CD4-positive, alpha-beta T cell treated with Interleukin-4 for 1 hour (primary cell): ENCODE results near the gene BORCS5.
"Not testable (repeated sequence)": the region's sequence is repeated elsewhere in the genome, so short reads cannot be mapped to it uniquely, and the experiment has no call there.

ENCODE experiments used
- DNase-seq, 2 donors: peaks; one replicate each; pipeline ENCODE4 v3.0.0-alpha.2; 2020 to 2022

BORCS5 gene

DNA sequence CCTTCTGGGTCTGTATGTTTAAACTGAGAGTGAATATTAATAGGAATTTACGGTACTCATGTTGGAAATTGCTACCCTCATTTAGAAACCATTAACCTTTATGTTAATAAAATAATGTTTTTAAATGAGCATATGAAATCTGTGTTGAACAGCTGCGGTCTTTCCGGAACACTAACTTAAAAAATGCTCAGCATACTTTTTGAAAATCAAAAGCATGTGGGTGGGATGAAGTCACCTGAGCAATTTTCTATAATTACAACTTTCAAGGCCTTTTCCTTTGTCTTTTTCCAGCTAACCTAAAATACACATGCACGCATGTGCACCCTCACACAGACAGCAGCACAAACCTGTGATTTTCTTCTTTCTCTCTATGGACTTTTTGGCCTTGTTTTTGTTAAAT is 39.8 kb downstream of the BORCS5 start:
- no peak for DNase-seq

DNA sequence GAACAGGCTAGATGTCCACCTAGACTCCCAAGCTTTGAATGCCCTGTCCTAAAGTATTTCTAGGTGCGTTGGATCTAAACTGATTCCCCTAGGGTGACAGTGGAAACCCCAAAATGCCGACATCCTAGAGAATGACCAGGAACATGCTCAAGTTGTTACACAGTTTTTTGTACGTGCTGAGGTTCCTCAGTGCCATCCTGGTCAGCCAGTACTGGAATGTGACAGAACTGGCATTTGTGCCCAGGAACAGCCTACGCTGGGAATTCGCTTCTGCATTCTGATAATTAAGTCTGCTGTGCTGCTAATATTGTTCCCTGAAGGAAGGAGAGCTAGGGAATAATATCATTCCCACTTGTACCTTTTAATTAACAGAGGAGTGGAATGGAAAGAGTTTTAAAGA is 40.3 kb downstream of the BORCS5 start:
- DNase-seq, result no peak

DNA sequence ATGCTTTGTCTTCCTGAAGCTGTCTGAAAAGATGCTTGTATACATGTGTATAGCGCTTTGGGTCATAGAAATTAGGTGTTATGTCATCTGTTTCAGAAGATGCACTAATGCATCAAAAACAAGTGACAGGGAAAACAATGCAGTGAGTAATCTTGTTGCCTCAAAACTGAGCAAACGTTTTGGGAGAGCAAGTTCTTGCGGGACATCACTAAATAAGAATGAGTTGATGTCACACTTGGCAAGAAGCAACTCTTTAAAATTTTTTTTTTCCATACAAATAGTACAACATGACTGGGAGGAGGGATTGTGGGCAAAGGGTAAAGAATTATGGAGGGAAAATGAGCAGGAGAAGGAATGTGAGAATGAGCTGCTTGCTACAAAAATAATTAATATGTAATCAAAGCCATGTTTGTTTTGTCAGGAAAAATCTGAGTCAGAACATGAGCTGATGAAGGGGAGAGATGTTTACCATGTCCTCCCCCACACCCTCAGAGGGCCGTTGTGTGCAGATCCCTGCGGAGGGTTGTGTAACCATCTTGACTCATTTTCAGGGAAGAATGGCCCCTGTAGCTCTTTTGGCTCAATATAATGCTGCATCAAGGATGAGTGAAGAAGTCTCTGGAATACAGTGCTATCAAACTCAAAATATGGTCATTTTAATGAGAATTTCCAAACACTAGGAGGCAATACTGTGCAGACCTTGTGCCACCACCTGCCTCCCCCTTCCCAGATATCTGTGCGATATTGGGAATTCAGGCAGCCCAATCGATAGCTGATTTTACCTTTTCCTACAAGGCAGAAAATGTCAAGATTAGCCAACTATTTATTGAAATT is 41.4 kb downstream of the BORCS5 start:
- DNase-seq, result no peak

DNA sequence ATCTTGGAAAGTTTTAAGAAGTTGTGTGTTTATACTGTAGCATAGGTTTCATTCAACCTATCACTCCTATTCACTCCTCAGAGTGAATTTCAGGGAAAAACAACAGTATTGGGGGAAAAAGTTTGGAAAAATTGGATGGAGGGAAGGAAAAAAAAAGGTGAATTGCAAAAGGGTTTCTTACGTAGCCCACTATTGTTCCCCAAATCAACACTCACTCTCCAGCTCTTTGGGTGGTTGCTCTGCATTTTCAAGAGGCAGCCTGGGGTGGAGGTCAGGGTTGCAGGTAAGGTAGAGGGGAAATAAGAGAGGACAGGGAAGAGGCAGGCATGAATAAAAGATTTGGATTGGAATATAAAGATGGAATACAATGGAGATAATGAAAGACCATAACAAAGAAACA is 42.3 kb downstream of the BORCS5 start:
- DNase-seq, result no peak

DNA sequence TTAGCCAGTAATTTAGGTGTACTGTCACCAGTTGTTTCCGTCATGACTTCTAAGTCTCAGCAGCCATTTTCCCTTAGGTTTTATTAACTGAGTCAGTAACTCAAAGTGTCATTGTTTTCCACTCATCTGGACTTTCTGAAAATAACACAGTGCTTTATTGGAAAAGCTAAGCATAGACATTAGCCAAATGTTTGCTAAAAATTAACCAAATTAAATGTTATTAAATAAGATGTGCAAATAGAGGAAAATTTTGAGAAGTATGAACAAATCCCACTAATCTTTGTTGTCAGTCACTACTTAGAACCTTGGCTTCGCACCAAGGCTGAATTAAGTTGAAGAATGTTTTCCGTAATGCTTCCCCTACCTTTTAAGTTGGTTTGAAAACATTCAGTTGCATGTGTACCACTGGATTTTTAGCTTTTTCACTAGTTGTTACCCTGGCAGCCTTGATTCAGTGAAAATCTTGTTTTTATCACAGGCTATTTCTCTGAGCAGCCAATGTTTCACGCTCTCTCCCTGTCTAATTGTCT is 43.0 kb downstream of the BORCS5 start:
- no peak for DNase-seq

DNA sequence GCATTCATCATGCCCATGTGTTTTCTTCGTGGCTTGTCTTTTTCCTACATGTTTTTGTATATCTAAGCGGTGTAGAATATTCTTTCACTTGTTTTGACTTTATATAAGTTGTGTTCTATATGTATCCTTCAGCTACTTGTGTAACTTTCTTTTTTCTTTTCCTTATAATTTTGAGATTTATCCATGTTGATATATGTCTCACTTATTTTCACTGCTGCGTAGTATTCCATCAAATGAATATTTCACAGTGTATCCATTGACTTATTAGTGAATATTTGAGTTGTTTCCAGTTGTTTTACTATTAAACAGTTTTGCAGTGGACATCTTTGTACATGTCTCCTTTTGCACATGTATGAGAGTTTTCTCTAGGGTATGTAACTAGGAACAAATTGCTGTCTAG is 43.9 kb downstream of the BORCS5 start:
- DNase-seq, result no peak

DNA sequence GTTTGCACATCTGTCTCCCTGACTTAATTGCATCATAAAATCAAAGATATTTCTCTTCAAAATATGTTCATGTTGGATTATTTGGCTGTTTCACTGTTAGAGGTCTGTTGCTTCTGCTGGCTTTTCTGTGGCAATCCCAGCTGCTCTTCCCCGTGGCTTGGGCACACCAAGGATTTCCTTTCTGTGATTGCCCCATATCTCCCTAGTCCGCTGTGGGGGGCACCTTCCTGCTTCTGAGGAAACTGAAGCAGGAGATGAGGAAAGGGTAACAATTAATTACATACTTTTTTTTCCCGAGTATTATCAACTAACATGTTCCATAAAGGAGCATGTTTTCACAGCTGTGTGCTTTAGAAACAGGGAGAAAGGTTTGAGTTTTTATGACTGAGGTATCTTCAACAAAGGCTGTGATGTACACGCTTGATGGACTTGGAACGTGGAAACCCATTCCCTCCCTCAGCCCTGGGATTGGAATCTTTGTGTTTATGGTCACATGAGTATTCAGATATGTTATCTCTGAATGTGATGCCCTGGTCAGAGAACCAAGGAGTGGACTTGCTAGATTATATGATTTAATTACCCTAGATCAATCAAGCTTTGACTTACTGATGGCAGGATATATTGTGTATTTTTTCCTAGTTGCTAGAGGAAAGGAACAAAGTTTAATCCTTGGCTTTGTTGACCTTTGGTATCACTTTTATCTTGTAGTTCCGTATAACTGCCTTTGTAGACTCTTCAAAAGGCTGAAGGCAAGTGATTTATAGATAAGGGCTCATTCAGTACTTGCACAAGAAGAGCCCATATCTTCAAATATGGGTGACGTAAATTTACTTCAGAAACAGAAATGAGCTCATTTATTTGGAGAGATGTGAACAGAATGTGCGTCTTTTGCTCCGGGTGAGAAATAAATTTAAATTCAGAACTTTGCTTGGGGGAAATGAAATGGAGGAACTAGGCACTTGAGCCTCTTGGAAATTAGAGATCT is 46.7 kb downstream of the BORCS5 start:
- DNase-seq, result peak in 1 of 2 donors; percentile 57

DNA sequence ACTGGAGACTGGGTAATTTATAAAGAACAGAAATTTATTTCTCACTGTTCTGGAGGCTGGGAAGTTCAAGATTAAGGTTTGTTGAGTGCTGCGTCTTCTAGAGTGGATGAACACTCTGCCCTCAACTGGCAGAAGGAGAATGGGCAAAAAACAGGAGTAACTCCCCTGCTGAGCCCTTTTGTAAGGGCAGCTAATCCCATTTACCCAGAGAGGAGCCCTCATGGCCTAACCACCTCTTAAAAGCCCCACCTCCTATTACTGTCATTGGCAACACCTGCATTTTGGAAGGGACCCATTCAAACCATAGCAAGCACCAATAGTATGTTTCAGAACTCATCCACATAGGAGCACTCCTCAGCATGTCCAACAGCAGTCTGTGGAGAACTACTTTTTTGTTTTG is 47.4 kb downstream of the BORCS5 start:
- DNase-seq, result no peak

DNA sequence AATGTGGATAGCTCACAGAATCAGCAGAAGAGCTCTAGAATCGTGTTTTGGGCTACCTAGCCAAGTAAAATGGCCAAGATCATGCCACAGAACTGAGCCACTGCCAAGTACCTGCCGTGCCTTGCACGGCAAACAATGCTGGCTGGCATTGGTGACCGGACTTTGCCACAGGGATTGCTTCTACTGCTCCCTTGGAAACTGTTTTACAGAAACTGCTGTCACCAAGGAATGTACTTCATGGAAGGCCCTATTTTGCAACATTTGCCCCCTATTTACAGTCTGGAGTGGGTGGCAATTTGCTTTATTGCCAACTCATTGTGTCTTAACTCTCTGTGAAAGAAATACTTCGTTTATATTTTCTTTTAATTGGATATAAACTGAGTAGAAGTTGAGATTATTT is 49.0 kb downstream of the BORCS5 start:
- DNase-seq, result no peak

DNA sequence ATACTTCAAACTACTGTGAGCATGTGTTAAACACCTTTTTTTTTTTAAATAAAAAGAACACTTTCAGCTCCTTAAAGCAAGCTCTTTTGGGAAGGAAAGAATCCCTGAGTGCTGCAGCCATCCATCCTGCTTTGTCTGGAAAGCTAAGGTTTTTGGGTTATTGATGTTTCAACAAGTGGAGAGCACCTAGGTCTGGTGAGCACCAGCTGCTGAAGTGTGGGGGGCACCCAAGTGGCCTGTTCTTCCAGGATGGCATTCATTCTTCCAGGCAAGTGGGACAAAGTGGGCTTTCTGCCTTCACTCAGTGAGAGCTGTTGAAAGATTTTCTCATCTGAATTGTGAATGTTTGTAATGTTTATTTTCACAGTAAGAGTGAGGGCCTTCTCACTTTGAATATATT is 49.9 kb downstream of the BORCS5 start:
- no peak for DNase-seq

DNA sequence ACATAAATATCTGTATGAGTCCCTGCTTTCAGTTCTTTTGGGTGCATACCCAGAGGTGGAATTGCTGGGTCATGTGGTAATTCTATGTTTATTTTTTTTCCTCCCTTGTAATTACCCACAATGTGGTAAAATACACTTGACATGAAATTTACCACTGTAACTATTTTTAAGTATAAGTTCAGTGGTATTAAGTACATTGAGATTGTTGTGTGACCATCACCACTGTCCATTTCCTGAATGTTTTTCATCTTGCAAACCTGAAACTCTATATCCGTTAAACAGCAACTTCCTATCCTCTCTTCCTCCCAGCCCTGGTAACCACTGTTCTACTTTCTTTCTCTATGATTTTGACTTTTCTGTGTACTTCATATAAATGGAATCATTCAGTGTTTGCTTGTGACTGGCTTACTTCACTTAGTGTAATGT is 51.4 kb downstream of the BORCS5 start:
- peak in 1 of 2 donors; percentile 52 for DNase-seq

DNA sequence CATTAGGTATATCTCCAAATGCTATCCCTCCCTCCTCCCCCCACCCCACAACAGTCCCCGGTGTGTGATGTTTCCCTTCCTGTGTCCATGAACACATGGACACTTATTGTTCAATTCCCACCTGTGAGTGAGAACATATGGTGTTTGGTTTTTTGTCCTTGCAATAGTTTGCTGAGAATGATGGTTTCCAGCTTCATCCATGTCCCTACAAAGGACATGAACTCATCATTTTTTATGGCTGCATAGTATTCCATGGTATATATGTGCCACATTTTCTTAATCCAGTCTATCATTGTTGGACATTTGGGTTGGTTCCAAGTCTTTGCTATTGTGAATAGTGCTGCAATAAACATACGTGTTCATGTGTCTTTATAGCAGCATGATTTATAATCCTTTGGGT is 52.5 kb downstream of the BORCS5 start:
- DNase-seq, result not testable (repeated sequence)

DNA sequence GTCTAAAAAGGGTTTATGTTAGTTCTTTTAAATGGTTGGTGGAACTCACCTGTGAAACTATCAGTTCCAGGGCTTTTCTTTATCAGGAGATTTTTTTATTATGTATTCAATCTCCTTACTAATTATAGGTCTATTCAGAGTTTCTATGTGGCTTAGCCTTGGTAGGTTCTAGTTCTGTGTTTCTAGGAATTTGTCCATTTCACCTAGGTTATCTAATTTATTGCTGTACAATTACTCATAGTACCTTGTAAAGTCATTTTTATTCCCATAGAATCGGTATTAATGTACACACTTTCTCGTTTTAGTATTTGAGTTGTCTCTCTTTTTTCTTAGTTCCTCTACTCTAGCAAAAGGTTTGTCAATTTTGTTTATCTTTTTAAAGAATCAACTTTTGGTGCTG is 59.0 kb downstream of the BORCS5 start:
- DNase-seq, result no peak

DNA sequence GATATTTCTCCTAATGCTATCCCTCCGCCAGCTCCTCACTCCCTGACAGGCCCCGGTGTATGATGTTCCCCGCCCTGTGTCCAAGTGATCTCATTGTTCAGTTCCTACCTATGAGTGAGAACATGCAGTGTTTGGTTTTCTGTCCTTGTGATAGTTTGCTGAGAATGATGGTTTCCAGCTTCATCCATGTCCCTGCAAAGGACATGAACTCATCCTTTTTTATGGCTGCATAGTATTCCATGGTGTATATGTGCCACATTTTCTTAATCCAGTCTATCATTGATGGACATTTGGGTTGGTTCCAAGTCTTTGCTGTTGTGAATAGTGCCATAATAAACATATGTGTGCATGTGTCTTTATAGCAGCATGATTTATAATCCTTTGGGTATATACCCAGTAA is 62.3 kb downstream of the BORCS5 start:
- not testable (repeated sequence) for DNase-seq

DNA sequence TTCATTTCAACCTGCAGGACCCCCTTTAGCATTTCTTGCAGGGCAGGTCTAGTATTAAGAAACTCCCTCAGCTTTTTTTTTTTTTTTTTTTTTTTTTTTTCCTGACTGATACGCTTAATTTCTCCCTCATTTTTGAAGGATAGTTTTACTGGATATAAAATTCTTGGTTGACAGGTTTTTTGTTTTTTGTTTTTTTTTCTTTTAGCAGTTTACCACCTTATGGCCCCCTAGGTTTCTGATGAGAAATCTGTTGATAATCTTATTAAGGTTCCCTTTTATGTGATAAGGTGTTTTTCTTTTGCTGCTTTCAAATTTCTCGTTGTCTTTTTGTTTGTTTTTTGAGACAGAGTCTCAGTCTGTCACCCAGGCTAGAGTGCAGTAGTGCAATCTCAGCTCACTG is 66.5 kb downstream of the BORCS5 start:
- no peak for DNase-seq

DNA sequence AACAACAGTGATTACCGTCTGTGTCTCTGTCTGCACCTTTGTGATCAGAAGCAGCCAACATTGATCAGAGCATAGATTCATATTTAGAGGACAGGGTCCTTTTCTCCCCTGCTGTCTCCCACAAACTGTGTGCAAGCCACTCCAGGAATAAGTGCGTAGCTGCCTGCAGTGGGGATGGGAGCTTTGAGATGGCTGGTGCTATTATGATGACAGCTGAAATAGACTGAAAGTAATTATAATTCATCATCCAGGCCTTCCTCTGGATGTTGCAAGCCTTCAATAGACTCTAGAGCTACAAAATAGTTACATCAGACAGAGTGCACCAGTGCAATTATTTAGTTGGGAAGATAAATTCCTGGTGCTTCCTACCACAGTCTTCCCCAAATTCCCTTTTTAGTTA is 68.1 kb downstream of the BORCS5 start:
- no peak for DNase-seq

DNA sequence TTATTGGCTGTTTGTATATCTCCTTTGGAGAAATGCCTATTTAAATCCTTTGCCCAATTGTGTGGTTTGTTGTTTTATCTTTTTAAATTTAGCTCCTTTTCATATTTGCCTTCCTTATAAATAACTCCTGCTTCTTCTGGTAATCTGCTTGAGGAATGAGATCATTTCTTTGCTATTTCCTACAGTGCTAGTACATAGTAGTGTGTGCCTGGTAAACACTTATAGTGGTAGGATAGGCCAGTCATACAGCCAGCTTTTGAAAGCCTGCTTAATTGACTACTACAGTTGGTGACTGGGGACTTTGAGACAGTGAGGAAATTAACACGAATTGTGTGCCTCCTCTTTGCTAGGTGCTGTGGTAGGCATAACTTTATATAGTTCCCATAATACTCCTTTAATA is 68.7 kb downstream of the BORCS5 start:
- DNase-seq, result no peak

DNA sequence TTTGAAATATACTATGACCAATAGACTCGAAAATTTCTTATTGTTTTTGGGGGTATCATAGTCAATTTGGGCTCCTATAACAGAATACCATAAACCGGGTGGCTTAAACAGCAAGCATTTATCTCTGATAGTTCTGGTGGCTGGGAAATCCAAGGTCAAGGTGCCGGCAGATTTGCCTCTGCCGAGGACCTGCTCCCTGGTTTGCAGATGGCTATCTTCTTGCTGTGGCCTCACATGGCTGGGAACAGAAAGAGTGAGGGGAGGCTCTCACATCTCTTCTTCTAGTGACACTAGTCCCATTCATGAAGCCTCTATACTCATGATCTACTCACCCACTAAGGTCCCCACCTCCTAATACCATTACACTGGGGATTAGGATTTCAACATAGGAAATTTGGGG is 70.7 kb downstream of the BORCS5 start:
- no peak for DNase-seq

DNA sequence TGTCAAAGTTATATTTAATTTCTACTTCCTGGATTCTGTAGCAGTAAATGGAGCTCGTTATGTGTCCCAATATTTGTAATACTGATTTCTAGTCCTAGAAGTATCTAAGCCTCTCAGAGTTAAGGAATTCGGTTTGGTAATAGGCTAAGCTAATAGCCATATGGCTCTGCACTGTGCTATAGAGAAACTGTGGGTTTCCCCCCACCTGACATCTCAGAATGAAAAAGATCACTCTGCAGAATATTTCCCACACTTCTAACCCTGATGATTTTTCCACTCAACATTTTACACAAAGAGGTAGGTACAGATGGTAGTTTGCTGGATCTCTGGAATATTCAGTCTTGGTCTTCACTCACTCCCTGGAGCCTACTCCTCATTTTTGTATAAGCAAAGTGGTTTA is 71.2 kb downstream of the BORCS5 start:
- DNase-seq, result no peak

DNA sequence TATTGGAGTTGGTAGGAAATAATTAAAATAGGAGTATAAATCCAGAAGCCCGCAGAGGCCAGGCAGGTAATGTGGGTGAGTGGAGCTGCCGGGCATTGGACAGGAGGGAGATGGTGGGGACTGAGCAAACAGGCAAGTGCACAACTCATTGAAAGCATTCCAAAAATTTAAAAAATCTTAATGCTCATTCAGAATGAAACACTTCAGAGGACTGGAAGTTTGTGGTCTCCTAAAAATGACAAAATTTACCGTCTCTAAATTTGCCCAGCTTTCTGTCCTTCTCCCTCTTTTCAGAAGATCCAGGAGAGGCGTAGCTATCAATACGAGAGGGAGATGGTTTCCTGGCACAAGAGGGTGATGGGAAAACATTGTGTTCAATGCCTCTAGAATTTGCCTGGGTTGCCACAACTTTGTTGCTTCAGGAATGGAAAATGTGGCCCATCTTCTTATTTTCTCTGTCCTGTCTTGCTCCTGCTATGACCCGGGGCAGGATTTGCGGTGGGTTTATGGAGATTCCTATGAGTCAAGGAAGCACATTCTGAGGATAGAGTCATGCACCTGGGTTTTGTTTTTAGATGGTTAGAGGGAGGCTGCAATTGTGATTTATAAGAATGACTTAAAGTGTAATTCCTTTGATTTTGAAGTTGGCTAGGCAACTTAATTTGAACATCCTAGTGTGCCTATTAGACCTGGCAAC is 72.2 kb downstream of the BORCS5 start:
- no peak for DNase-seq

DNA sequence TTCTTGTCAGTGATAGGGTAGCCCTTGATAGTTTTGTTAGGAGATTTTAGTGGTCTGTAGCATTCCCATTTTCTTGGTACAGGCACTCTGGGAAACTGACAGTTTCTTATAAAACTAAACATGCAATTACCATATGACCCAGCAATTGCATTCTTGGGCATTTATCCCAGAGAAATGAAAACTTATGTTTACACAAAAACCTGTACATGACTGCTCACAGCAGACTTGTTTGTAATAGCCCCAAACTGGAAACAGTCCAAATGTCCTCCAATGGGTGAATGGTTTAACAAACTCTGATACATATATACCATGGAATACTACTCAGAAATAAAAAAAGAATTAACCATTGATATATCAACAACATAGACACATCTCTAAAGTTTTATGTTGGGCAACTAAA is 75.5 kb downstream of the BORCS5 start:
- DNase-seq, result no peak

DNA sequence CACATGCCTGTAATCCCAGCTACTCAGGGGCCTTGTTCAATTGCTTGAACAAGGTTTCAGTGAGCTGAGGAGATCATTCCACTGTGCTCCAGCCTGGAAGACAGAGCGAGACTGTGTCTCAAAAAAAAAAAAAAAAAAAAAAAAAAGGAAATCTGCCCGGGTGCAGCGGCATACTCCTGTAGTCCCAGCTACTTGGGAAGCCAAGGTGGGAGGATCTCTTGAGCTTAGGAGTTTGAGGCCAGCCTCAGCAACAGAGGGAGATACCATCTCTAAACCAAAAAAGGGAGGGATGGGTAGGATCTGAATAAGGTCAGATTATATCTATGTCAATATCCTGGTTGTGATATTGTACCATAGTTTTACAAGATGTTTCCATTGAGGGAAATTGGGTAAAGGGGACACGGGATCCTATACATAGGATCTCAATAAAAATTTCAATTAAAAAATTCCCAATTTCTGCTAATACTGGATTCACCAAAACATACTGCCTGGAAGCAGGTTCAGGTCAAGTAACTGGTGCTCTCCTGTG is 76.4 kb downstream of the BORCS5 start:
- DNase-seq, result no peak

DNA sequence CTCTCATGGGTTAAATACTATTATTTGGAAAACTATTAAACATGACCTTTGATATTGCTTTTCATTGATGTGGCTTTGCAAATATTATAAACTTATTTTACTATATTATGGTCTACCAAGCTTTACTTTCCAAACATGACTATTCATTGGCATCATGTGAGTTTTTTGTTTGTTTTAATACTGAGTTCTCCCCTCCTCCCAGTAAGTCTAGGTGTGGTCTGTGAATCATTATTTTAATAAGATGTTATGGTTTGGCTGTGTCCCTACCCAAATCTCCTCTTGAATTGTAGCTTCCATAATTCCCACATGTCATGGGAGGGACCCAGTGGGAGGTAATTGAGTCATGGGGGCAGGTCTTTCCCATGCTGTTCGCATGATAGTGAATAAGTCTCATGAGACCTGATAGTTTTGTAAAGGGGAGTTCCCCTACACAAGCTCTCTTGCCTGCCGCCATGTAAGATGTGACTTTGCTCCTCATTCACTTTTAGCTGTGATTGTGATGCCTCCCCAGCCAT is 80.0 kb downstream of the BORCS5 start:
- no peak for DNase-seq
